Panc1 (cell line): ENCODE measurements around the gene TENT5C. TPM values are rescaled to one million over a fixed set of nuclear protein-coding genes. Genes with fewer than 3 reads are reported as not detected.

ENCODE experiments used
- ATAC-seq: fragments of 200-7000 bp; cut with Tn5 transposase; 2 replicates; pipeline ENCODE4 v1.9.1; 2020; ENCODE audit warnings: mild to moderate bottlenecking, moderate library complexity
- BruUV-seq: library from RNA; stranded (reverse); fragments of 400-500 nt; replicated peaks from 2 replicates; lab custom pipeline; 2021; lab: Mats Ljungman, UMichigan
- CTCF ChIA-PET: fragments of 300-600 bp; sonication (Branson Sonifier 250); formaldehyde crosslinking; loops from one replicate; lab custom pipeline; 2022; ENCODE audit warnings: antibody characterized with exemption; lab: Charles Lee
- POLR2A ChIA-PET: fragments of 300-600 bp; sonication (Branson Sonifier 250); formaldehyde crosslinking; loops from one replicate; lab custom pipeline; 2022; ENCODE audit warnings: antibody characterized with exemption; lab: Charles Lee
- DNase-seq: peaks from one replicate; pipeline ENCODE4 v3.0.0-alpha.2; 2010; ENCODE audit warnings: low read depth, low spot score
- H3K27ac ChIP-seq: 2 replicates; pipeline ENCODE4 v1.5.1; 2011; ENCODE audit warnings: mild to moderate bottlenecking, low read length, inconsistent platforms
- H3K27me3 ChIP-seq: fragments of 200-500 bp; sonication (Bioruptor generic); 2 replicates; pipeline ENCODE4 v1.6.0; 2014; ENCODE audit warnings: low read length, inconsistent platforms; ENCODE audit not compliant: control insufficient read depth, insufficient read depth
- H3K36me3 ChIP-seq: fragments of 200-500 bp; sonication (Bioruptor generic); 2 replicates; pipeline ENCODE4 v1.5.1; 2014; ENCODE audit warnings: inconsistent platforms, mild to moderate bottlenecking, low read length, moderate library complexity; ENCODE audit not compliant: control insufficient read depth, insufficient read depth
- H3K4me1 ChIP-seq: 2 replicates; pipeline ENCODE4 v1.5.1; 2011; ENCODE audit warnings: inconsistent platforms, mild to moderate bottlenecking, low read length, moderate library complexity; ENCODE audit not compliant: control insufficient read depth, insufficient read depth
- H3K4me3 ChIP-seq, 2 experiments: 2 replicates each; pipeline ENCODE4 v1.5.1; 2011 to 2012; ENCODE audit warnings: low read depth in 2 of 2, low read length in 2 of 2, mild to moderate bottlenecking in 2 of 2, inconsistent platforms in 1 of 2, moderate library complexity in 1 of 2
- H3K9me3 ChIP-seq: fragments of 200-500 bp; sonication (Bioruptor generic); 2 replicates; pipeline ENCODE4 v1.5.1; 2014; ENCODE audit warnings: low read depth, mild to moderate bottlenecking, inconsistent platforms, low read length, moderate library complexity; ENCODE audit not compliant: control insufficient read depth, insufficient read depth
- POLR2AphosphoS5 ChIP-seq: IDR thresholded peaks from 2 replicates; pipeline ENCODE4 v1.6.1; 2012; ENCODE audit warnings: mild to moderate bottlenecking, low read depth, low read length, moderate library complexity
- SIN3A ChIP-seq: IDR thresholded peaks from 2 replicates; pipeline ENCODE4 v1.6.1; 2012; ENCODE audit warnings: low read depth, mild to moderate bottlenecking, low read length, moderate library complexity, borderline replicate concordance; ENCODE audit not compliant: insufficient read depth
- TCF7L2 ChIP-seq: IDR thresholded peaks from 2 replicates; pipeline ENCODE4 v1.6.1; 2011; ENCODE audit warnings: mild to moderate bottlenecking, low read depth, low read length, inconsistent platforms
- in situ Hi-C: cut with HindIII; loops from 2 replicates; pipeline ENCODE4 v1.10.0; 2016; ENCODE audit warnings: low sequenced_read_pairs, low pct_unique_long_range_greater_than_20kb
- intact Hi-C: fragments of 100-400 bp; cut with micrococcal nuclease; formaldehyde crosslinking; loops from one replicate; pipeline ENCODE4 v1.10.0; 2022; ENCODE audit not compliant: unreplicated experiment
- total RNA-seq: library from RNA; stranded (reverse); gene quantifications from one replicate; pipeline ENCODE4 v1.2.1, GENCODE V29; 2021; ENCODE audit not compliant: unreplicated experiment
- TF ChIP-seq, protein P1 (sequence below): fragments of 450-650 bp; IDR thresholded peaks from 2 replicates; pipeline ENCODE4 v1.5.1; 2017; ENCODE audit warnings: mild to moderate bottlenecking
- TF ChIP-seq, protein P2 (sequence below), 2 experiments: IDR thresholded peaks; 2 replicates each; pipeline ENCODE4 v1.6.1; 2011 to 2012; ENCODE audit warnings: low read depth in 2 of 2, control low read depth in 1 of 2, low read length in 1 of 2, mild to moderate bottlenecking in 1 of 2, moderate library complexity in 1 of 2; ENCODE audit not compliant: insufficient read depth in 1 of 2

The TENT5C gene
- total RNA-seq, 1 experiment from 2014 or later, result 8.9 TPM

DNA sequence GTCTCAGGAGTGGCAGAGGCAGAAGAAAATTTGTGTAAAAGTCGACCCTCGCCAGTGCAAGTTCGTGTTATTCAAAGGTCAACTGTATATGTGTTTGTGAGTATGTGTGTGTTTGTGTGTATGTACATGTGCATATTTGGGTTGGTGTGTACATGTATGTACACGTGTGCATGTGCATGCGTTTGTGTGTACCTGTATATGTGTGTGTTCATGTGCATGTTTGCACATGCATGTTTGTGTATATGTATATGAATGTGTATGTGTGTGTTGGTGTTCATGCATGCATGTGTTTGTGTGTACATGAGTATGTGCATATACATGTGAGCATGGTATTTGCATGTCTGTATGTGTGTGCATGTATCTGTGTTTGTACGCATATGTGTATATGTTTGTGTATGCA, 21.7 kb upstream of the TENT5C start:
- TF ChIP-seq TCF7L2 (no peak), POLR2AphosphoS5 (no peak), SIN3A (no peak)
- TF ChIP-seq, protein P1, sequence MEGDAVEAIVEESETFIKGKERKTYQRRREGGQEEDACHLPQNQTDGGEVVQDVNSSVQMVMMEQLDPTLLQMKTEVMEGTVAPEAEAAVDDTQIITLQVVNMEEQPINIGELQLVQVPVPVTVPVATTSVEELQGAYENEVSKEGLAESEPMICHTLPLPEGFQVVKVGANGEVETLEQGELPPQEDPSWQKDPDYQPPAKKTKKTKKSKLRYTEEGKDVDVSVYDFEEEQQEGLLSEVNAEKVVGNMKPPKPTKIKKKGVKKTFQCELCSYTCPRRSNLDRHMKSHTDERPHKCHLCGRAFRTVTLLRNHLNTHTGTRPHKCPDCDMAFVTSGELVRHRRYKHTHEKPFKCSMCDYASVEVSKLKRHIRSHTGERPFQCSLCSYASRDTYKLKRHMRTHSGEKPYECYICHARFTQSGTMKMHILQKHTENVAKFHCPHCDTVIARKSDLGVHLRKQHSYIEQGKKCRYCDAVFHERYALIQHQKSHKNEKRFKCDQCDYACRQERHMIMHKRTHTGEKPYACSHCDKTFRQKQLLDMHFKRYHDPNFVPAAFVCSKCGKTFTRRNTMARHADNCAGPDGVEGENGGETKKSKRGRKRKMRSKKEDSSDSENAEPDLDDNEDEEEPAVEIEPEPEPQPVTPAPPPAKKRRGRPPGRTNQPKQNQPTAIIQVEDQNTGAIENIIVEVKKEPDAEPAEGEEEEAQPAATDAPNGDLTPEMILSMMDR, result no peak
- TF ChIP-seq, protein P2, sequence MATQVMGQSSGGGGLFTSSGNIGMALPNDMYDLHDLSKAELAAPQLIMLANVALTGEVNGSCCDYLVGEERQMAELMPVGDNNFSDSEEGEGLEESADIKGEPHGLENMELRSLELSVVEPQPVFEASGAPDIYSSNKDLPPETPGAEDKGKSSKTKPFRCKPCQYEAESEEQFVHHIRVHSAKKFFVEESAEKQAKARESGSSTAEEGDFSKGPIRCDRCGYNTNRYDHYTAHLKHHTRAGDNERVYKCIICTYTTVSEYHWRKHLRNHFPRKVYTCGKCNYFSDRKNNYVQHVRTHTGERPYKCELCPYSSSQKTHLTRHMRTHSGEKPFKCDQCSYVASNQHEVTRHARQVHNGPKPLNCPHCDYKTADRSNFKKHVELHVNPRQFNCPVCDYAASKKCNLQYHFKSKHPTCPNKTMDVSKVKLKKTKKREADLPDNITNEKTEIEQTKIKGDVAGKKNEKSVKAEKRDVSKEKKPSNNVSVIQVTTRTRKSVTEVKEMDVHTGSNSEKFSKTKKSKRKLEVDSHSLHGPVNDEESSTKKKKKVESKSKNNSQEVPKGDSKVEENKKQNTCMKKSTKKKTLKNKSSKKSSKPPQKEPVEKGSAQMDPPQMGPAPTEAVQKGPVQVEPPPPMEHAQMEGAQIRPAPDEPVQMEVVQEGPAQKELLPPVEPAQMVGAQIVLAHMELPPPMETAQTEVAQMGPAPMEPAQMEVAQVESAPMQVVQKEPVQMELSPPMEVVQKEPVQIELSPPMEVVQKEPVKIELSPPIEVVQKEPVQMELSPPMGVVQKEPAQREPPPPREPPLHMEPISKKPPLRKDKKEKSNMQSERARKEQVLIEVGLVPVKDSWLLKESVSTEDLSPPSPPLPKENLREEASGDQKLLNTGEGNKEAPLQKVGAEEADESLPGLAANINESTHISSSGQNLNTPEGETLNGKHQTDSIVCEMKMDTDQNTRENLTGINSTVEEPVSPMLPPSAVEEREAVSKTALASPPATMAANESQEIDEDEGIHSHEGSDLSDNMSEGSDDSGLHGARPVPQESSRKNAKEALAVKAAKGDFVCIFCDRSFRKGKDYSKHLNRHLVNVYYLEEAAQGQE (IDR thresholded peaks at IDR 0.05; ENCODE audit: insufficient read depth in 1 of 2, low read depth in 2 of 2, low read length in 1 of 2), result no peak
- H3K4me1 ChIP-seq, result no peaks in the 10 kb centered on the region
- no TSS peak for BruUV-seq
- no peaks in the 10 kb centered on the region for H3K27me3 ChIP-seq
- H3K4me3 ChIP-seq, result no peak overlapping the region
- in situ Hi-C loops, result no loop called here
- H3K36me3 ChIP-seq, result no peaks in the 10 kb centered on the region
- intact Hi-C loops, result no loop called here
- DNase-seq (no peak), ATAC-seq (no peak)
- ChIA-PET POLR2A (no interaction called here), CTCF (no interaction called here)
- H3K9me3 ChIP-seq, result no peaks in the 10 kb centered on the region
- H3K27ac ChIP-seq, result no peak overlapping the region

DNA sequence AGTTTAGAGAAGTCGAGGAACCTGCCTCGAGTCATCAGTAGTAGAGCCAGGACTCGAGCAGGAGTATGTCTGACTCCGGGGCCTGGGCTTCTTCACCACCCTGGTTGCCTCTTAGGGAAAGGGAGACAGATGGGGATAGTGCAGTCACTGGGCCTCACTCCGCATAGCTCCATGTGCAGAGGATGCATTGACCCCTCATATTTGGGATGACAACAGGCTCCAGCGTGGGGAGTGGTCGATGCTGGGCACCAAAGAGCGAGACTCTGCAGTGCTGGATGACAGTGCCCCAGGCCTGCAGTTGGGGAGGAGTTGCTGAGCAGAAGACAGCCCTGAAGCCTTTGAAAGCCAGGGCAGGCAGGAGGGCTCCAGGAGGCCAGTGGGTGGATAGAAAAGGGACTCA, 20.8 kb upstream of the TENT5C start:
- Histone ChIP-seq H3K36me3 (no peaks in the 10 kb centered on the region), H3K9me3 (no peaks in the 10 kb centered on the region), H3K27me3 (no peaks in the 10 kb centered on the region), H3K27ac (no peak overlapping the region), H3K4me1 (no peaks in the 10 kb centered on the region), H3K4me3 (no peak overlapping the region)
- ATAC-seq (no peak), DNase-seq (no peak)
- TF ChIP-seq, protein P1, result no peak
- no peak for TF ChIP-seq TCF7L2
- no peak for TF ChIP-seq POLR2AphosphoS5
- TF ChIP-seq SIN3A, result no peak
- TF ChIP-seq, protein P2 (IDR thresholded peaks at IDR 0.05; ENCODE audit: insufficient read depth in 1 of 2, low read depth in 2 of 2, low read length in 1 of 2), result no peak
- in situ Hi-C loops (no loop called here), intact Hi-C loops (no loop called here)
- CTCF ChIA-PET, result no interaction called here
- no TSS peak for BruUV-seq
- POLR2A ChIA-PET, result no interaction called here
